Measurements from ENCODE around the gene PRKCH.

- no peak for TF ChIP-seq MAFK (IDR thresholded peaks at IDR 0.05; ENCODE audit: partially characterized antibody)
- TF ChIP-seq BHLHE40 (IDR thresholded peaks at IDR 0.05; ENCODE audit: low read depth, low read length), result no peak
- no peak for TF ChIP-seq MYC (IDR thresholded peaks at IDR 0.05; ENCODE audit: borderline replicate concordance, low read length)
- no peak for TF ChIP-seq RAD21 (conservative IDR thresholded peaks at IDR 0.05 in 1 of 2, IDR thresholded peaks at IDR 0.05 in 1 of 2)
- TF ChIP-seq CTCF (IDR thresholded peaks at IDR 0.05), result no peak
Observed at GRCh38 chr14:61388976-61389576, 67.7 kb downstream of the PRKCH start.

Measured in A549 (cell line).